IMR-90 (cell line): ENCODE results near the gene MEF2C. TPM values are rescaled to one million over a fixed set of nuclear protein-coding genes. Genes with fewer than 3 reads are reported as not detected.

Experiments
- ATAC-seq: fragments of 200-7000 bp; cut with Tn5 transposase; 2 replicates; pipeline ENCODE4 v1.9.1; 2020; ENCODE audit warnings: low read depth, mild to moderate bottlenecking, moderate library complexity
- BruUV-seq: library from RNA; stranded (reverse); fragments of 400-500 nt; replicated peaks from 2 replicates; lab custom pipeline; 2021; lab: Mats Ljungman, UMichigan
- CTCF ChIA-PET: fragments of 300-600 bp; formaldehyde crosslinking; extraction: SDS; loops from one replicate; lab custom pipeline; 2021; ENCODE audit warnings: antibody characterized with exemption; lab: Yijun Ruan, JAX
- POLR2A ChIA-PET: fragments of 300-600 bp; sonication (Branson Sonifier 250); formaldehyde crosslinking; loops from one replicate; lab custom pipeline; 2022; ENCODE audit warnings: antibody characterized with exemption; ENCODE audit not compliant: unreplicated experiment; lab: Charles Lee
- DNase-seq: peaks from one replicate; pipeline ENCODE4 v3.0.0; 2013
- H2AFZ ChIP-seq: replicated peaks from 2 replicates; pipeline ENCODE3; 2013; ENCODE audit warnings: low read length, mild to moderate bottlenecking; ENCODE audit not compliant: poor library complexity
- H2AK5ac ChIP-seq: 2 replicates; pipeline ENCODE4 v1.6.1; 2013; ENCODE audit warnings: low read depth, low read length, inconsistent platforms
- H2AK9ac ChIP-seq: replicated peaks from 2 replicates; pipeline ENCODE3; 2013; ENCODE audit warnings: mild to moderate bottlenecking, low read depth, low read length, moderate library complexity; ENCODE audit not compliant: poor library complexity
- H2BK120ac ChIP-seq: 2 replicates; pipeline ENCODE4 v1.6.1; 2013; ENCODE audit warnings: low read depth, low read length, inconsistent platforms
- H2BK15ac ChIP-seq: 3 replicates; pipeline ENCODE4 v1.6.1; 2013; ENCODE audit warnings: low read depth, low read length, inconsistent platforms
- H2BK20ac ChIP-seq: 2 replicates; pipeline ENCODE4 v1.6.1; 2013; ENCODE audit warnings: low read depth, mild to moderate bottlenecking, inconsistent platforms, low read length, moderate library complexity
- H2BK5ac ChIP-seq: 2 replicates; pipeline ENCODE4 v1.6.1; 2013; ENCODE audit warnings: mild to moderate bottlenecking, low read depth, low read length, inconsistent platforms; ENCODE audit not compliant: poor library complexity, severe bottlenecking
- H3K14ac ChIP-seq: replicated peaks from 2 replicates; pipeline ENCODE4 v1.6.1; 2013; ENCODE audit warnings: low read depth, low read length, inconsistent platforms
- H3K18ac ChIP-seq: 2 replicates; pipeline ENCODE4 v1.6.1; 2013; ENCODE audit warnings: low read depth, low read length, control low read depth
- H3K23ac ChIP-seq: 2 replicates; pipeline ENCODE4 v1.6.1; 2013; ENCODE audit warnings: low read depth, low read length, inconsistent platforms
- H3K27ac ChIP-seq: 2 replicates; pipeline ENCODE4 v1.5.1; 2013; ENCODE audit warnings: mild to moderate bottlenecking, control low read depth, low read length; ENCODE audit not compliant: insufficient read depth
- H3K27me3 ChIP-seq: 2 replicates; pipeline ENCODE4 v1.6.1; 2013; ENCODE audit warnings: low read length; ENCODE audit not compliant: control insufficient read depth, insufficient read depth
- H3K36me3 ChIP-seq: 2 replicates; pipeline ENCODE4 v1.6.1; 2013; ENCODE audit warnings: low read length, mixed read lengths; ENCODE audit not compliant: control insufficient read depth, insufficient read depth
- H3K4ac ChIP-seq: 2 replicates; pipeline ENCODE4 v1.6.1; 2013; ENCODE audit warnings: low read depth, low read length, inconsistent platforms
- H3K4me1 ChIP-seq: 2 replicates; pipeline ENCODE4 v1.6.1; 2013; ENCODE audit warnings: low read length, mixed read lengths; ENCODE audit not compliant: control insufficient read depth, insufficient read depth
- H3K4me2 ChIP-seq: 2 replicates; pipeline ENCODE4 v1.6.1; 2013; ENCODE audit warnings: low read depth, mild to moderate bottlenecking, control low read depth, low read length, moderate library complexity
- H3K4me3 ChIP-seq: 2 replicates; pipeline ENCODE4 v1.5.1; 2013; ENCODE audit warnings: low read depth, mild to moderate bottlenecking, control low read depth, low read length, moderate library complexity; ENCODE audit not compliant: insufficient read depth
- H3K56ac ChIP-seq: 2 replicates; pipeline ENCODE4 v1.6.1; 2013; ENCODE audit warnings: low read length, inconsistent platforms; ENCODE audit not compliant: insufficient read depth; ENCODE audit errors: extremely low read depth
- H3K79me1 ChIP-seq, 2 experiments: 2 replicates each; pipeline ENCODE4 v1.6.1; 2013; ENCODE audit warnings: low read length in 2 of 2, inconsistent platforms in 1 of 2, low read depth in 1 of 2
- H3K9ac ChIP-seq: 2 replicates; pipeline ENCODE4 v1.6.1; 2013; ENCODE audit warnings: low read depth, low read length, control low read depth
- H3K9me1 ChIP-seq: 2 replicates; pipeline ENCODE4 v1.6.1; 2013; ENCODE audit warnings: low read length, inconsistent platforms; ENCODE audit not compliant: insufficient read depth
- H3K9me3 ChIP-seq: 2 replicates; pipeline ENCODE4 v1.6.1; 2013; ENCODE audit warnings: low read length; ENCODE audit not compliant: control insufficient read depth, insufficient read depth
- H4K20me1 ChIP-seq: 2 replicates; pipeline ENCODE4 v1.6.1; 2013; ENCODE audit warnings: low read length, inconsistent platforms; ENCODE audit not compliant: insufficient read depth
- H4K5ac ChIP-seq: 2 replicates; pipeline ENCODE4 v1.6.1; 2013; ENCODE audit warnings: mild to moderate bottlenecking, low read depth, low read length, control low read depth
- H4K8ac ChIP-seq, 2 experiments: 2 replicates each; pipeline ENCODE4 v1.6.1; 2013; ENCODE audit warnings: low read depth in 2 of 2, low read length in 2 of 2, control low read depth in 1 of 2, inconsistent platforms in 1 of 2
- H4K91ac ChIP-seq: 2 replicates; pipeline ENCODE4 v1.6.1; 2013; ENCODE audit warnings: low read depth, low read length, inconsistent platforms; ENCODE audit not compliant: insufficient read depth
- BHLHE40 ChIP-seq: fragments of 150-350 bp; IDR thresholded peaks from 2 replicates; pipeline ENCODE4 v1.6.1; 2016; ENCODE audit warnings: mild to moderate bottlenecking, low read depth, low read length
- CEBPB ChIP-seq: IDR thresholded peaks from 2 replicates; pipeline ENCODE4 v1.6.1; 2012; ENCODE audit warnings: low read depth, low read length, improper control_type of control experiment
- CHD1 ChIP-seq: IDR thresholded peaks from 2 replicates; pipeline ENCODE4 v1.6.1; 2012; ENCODE audit warnings: low read depth, low read length, improper control_type of control experiment
- MAFK ChIP-seq: IDR thresholded peaks from 2 replicates; pipeline ENCODE4 v1.6.1; 2012; ENCODE audit warnings: low read depth, low read length, improper control_type of control experiment
- MXI1 ChIP-seq: IDR thresholded peaks from 2 replicates; pipeline ENCODE4 v1.6.1; 2012; ENCODE audit warnings: low read depth, mild to moderate bottlenecking, low read length, moderate library complexity, borderline replicate concordance
- POLR2A ChIP-seq: IDR thresholded peaks from 2 replicates; pipeline ENCODE4 v1.6.1; 2012; ENCODE audit warnings: mild to moderate bottlenecking, low read depth, low read length
- RCOR1 ChIP-seq: IDR thresholded peaks from 2 replicates; pipeline ENCODE4 v1.6.1; 2012; ENCODE audit warnings: mild to moderate bottlenecking, low read length, improper control_type of control experiment; ENCODE audit not compliant: insufficient replicate concordance
- RFX5 ChIP-seq: IDR thresholded peaks from 2 replicates; pipeline ENCODE4 v1.8.0; 2012; ENCODE audit warnings: low read depth, mild to moderate bottlenecking, low read length, moderate library complexity
- SMC3 ChIP-seq: fragments of 150-350 bp; IDR thresholded peaks from 2 replicates; pipeline ENCODE4 v1.6.1; 2016; ENCODE audit warnings: low read depth, mild to moderate bottlenecking, antibody characterized with exemption, low read length, moderate library complexity
- USF2 ChIP-seq: fragments of 150-350 bp; IDR thresholded peaks from 2 replicates; pipeline ENCODE4 v1.6.1; 2017; ENCODE audit warnings: mild to moderate bottlenecking, antibody characterized with exemption, low read length, low read depth
- WGBS, 2 experiments: methylation state at CpG; one replicate each; pipeline versions ENCODE4 v1.1.5 to v1.1.7; 2013; ENCODE audit warnings: missing lambda C conversion rate in 2 of 2; ENCODE audit not compliant: insufficient read length in 1 of 2; ENCODE audit errors: extremely low coverage in 2 of 2; 5-methylcytosine and 5-hydroxymethylcytosine counted together
- dilution Hi-C: fragments of 300-500 bp; cut with HindIII; formaldehyde crosslinking; loops from one replicate; pipeline ENCODE4 v1.14.3; 2018; ENCODE audit warnings: low sequenced_read_pairs; ENCODE audit not compliant: unreplicated experiment
- in situ Hi-C: fragments of 300-500 bp; cut with MboI; formaldehyde crosslinking; loops from 3 replicates; pipeline ENCODE4 v1.14.3; 2019; ENCODE audit warnings: low sequenced_read_pairs, inconsistent platforms, mixed read lengths
- intact Hi-C: fragments of 100-400 bp; cut with micrococcal nuclease; formaldehyde crosslinking; loops from 2 replicates; pipeline ENCODE4 v1.10.0; 2022
- polyA plus RNA-seq, 3 experiments: library from polyadenylated mRNA; depleted of rRNA; stranded (reverse); fragments of >200 nt; gene quantifications; 2 replicates each; pipeline ENCODE4 v1.2.3, GENCODE V29; 2012; ENCODE audit warnings: low replicate concordance in 1 of 3
- total RNA-seq: library from RNA; depleted of rRNA; stranded (reverse); fragments of >200 nt; gene quantifications from 2 replicates; pipeline ENCODE4 v1.2.3, GENCODE V29; 2012
- TF ChIP-seq, protein P1 (sequence below): fragments of 150-350 bp; IDR thresholded peaks from 2 replicates; pipeline ENCODE4 v1.6.1; 2016; ENCODE audit warnings: low read depth, mild to moderate bottlenecking, low read length, moderate library complexity, borderline replicate concordance
- TF ChIP-seq, protein P2 (sequence below): conservative IDR thresholded peaks from 2 replicates; pipeline ENCODE4 v1.5.1; 2012; ENCODE audit warnings: mild to moderate bottlenecking, low read depth, low read length, improper control_type of control experiment

Gene MEF2C
- total and polyA plus RNA-seq, 2 of the 4 experiments (the other 2 are of a cell fraction): 1.5 to 6.8 TPM

DNA sequence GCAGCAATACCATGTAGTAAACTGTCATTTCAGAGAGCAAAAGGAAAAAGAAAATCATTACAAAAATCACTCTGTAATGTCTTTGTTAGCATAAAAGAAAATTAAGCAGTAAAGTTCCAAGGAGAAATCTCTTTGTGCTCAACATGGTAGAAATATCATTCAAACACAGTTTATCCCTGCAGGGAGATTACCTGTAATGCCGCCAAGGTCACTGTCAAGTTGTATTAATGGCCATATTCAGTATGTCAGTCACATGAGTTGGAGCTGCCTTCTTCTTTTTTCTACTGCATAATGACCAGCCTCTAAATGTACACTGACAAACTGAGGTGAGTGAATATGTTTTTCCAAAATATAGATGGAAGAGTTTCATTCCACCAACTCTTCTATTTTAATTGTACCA, 36.5 kb downstream of the MEF2C start:
- no peak overlapping the region for H2BK15ac ChIP-seq
- dilution Hi-C loops (no loop called here), intact Hi-C loops (no loop called here), in situ Hi-C loops (no loop called here)
- no peak overlapping the region for H2BK20ac ChIP-seq
- H3K56ac ChIP-seq: no peak overlapping the region
- H4K91ac ChIP-seq: no peak overlapping the region
- TF ChIP-seq, protein P1, sequence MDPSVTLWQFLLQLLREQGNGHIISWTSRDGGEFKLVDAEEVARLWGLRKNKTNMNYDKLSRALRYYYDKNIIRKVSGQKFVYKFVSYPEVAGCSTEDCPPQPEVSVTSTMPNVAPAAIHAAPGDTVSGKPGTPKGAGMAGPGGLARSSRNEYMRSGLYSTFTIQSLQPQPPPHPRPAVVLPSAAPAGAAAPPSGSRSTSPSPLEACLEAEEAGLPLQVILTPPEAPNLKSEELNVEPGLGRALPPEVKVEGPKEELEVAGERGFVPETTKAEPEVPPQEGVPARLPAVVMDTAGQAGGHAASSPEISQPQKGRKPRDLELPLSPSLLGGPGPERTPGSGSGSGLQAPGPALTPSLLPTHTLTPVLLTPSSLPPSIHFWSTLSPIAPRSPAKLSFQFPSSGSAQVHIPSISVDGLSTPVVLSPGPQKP: no peak
- no peak for TF ChIP-seq USF2
- no peak for TF ChIP-seq SMC3
- TF ChIP-seq BHLHE40: no peak
- TF ChIP-seq RFX5: no peak
- no peak for TF ChIP-seq MAFK
- TF ChIP-seq CEBPB: no peak
- no peak for TF ChIP-seq RCOR1
- no peak for TF ChIP-seq POLR2A
- no peak for TF ChIP-seq CHD1
- TF ChIP-seq MXI1: no peak
- TF ChIP-seq, protein P2, sequence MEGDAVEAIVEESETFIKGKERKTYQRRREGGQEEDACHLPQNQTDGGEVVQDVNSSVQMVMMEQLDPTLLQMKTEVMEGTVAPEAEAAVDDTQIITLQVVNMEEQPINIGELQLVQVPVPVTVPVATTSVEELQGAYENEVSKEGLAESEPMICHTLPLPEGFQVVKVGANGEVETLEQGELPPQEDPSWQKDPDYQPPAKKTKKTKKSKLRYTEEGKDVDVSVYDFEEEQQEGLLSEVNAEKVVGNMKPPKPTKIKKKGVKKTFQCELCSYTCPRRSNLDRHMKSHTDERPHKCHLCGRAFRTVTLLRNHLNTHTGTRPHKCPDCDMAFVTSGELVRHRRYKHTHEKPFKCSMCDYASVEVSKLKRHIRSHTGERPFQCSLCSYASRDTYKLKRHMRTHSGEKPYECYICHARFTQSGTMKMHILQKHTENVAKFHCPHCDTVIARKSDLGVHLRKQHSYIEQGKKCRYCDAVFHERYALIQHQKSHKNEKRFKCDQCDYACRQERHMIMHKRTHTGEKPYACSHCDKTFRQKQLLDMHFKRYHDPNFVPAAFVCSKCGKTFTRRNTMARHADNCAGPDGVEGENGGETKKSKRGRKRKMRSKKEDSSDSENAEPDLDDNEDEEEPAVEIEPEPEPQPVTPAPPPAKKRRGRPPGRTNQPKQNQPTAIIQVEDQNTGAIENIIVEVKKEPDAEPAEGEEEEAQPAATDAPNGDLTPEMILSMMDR: no peak
- no peak overlapping the region for H3K14ac ChIP-seq
- no peak overlapping the region for H3K18ac ChIP-seq
- POLR2A ChIA-PET: no interaction called here
- no peak overlapping the region for H2AFZ ChIP-seq
- H2BK120ac ChIP-seq: no peak overlapping the region
- no peaks in the 10 kb centered on the region for H3K36me3 ChIP-seq
- H3K4ac ChIP-seq: no peak overlapping the region
- H3K9me3 ChIP-seq: no peaks in the 10 kb centered on the region
- H3K9ac ChIP-seq: no peak overlapping the region
- no peaks in the 10 kb centered on the region for H3K27me3 ChIP-seq
- BruUV-seq: no TSS peak
- H3K23ac ChIP-seq: no peak overlapping the region
- H4K5ac ChIP-seq: no peak overlapping the region
- no peak overlapping the region for H2AK5ac ChIP-seq
- no peak overlapping the region for H3K4me2 ChIP-seq
- H2BK5ac ChIP-seq: no peak overlapping the region
- no peaks in the 10 kb centered on the region for H3K4me1 ChIP-seq
- H3K27ac ChIP-seq: no peak overlapping the region
- no peaks in the 10 kb centered on the region for H3K79me1 ChIP-seq
- ATAC-seq (no peak), DNase-seq (no peak)
- no peak overlapping the region for H4K8ac ChIP-seq
- no peaks in the 10 kb centered on the region for H4K20me1 ChIP-seq
- no peak overlapping the region for H2AK9ac ChIP-seq
- no peak overlapping the region for H3K4me3 ChIP-seq
- WGBS, 2 experiments: no CpG with 5 or more reads among the region's 1 CpG
- H3K9me1 ChIP-seq: no peaks in the 10 kb centered on the region; the same call in 1 of the 2 replicates
- CTCF ChIA-PET: no interaction called here
